GM18517 (cell line): ENCODE measurements around the gene SH3PXD2A.

Experiments
- ATAC-seq: cut with Tn5 transposase; IDR thresholded peaks from one replicate; pipeline ENCODE4 v1.9.1; 2021; ENCODE audit warnings: mild to moderate bottlenecking, moderate library complexity; ENCODE audit not compliant: unreplicated experiment

The SH3PXD2A gene

DNA sequence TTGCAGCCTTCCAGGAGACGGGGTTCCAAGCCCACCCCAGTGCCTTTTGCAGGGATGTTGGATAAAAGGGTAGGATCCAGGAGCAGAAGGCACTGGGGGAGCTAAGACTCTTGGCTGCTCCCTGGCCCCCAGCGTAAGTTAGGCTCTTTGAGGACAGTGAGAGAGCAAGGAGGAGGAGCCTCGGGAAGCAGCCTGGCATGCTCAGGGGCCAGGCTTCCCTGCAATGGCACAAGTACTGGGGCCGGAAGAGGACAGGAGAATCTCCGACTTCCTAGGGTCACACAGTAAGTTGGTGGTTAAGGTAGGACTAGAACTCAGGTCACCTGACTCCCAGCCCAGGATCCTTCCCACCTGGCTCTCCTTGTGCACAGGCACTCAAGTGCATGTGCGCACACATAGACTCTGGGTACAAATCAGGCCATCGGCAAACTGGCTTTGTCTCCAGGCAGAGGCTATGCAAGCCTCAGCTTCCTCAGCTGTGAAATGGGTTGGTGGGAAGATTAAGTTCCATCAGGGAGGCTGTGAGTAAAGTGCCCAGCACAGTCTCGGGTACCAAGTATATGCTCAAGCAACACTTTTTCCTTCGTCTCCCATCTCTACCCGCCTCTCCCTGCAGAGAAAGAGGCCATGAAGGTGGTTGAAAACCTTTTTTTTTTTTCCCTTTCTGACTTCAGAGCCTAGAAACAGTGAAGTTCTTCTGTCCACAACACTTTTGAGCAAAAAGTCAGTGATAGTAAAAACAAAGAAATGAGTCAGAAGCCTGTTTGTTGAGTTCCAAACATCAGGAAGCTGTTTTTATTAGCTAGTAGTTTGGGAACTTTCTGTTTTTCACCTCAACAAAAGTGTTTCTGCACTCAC, 282.8 kb downstream of the SH3PXD2A start:
- no peak for ATAC-seq

GRCh38 chr10:103571656-103571975, 283.8 kb downstream of the SH3PXD2A start:
- ATAC-seq = no peak

- ATAC-seq = no peak
Measured at GRCh38 chr10:103570844-103571655, 284.3 kb downstream of the SH3PXD2A start.

DNA sequence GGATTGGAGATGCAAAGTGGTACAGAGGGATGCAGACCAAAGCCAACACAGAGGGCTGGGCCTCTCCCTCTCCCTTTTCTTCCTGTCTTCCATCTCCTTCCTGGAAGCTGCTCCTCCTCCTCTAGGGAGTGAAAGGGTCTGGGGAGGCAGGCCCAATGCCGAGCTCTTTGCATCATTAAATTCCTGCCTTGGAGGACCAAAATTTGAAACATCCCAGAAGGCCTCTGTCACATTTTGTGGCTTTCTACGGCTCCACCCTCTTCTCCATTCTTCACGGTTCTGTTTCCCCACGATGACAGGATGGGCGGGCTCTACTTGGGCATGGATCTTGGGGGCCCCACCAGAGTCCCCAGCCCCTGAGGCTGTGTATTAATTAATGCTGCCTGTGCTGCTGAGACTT, 285.5 kb downstream of the SH3PXD2A start:
- no peak for ATAC-seq

GRCh38 chr10:103568505-103568904, 286.9 kb downstream of the SH3PXD2A start:
- ATAC-seq = no peak

- no peak for ATAC-seq
Measured at GRCh38 chr10:103566536-103566935, 288.8 kb downstream of the SH3PXD2A start.

- no peak for ATAC-seq
Measured at GRCh38 chr10:103564776-103565520, 290.4 kb downstream of the SH3PXD2A start.

DNA sequence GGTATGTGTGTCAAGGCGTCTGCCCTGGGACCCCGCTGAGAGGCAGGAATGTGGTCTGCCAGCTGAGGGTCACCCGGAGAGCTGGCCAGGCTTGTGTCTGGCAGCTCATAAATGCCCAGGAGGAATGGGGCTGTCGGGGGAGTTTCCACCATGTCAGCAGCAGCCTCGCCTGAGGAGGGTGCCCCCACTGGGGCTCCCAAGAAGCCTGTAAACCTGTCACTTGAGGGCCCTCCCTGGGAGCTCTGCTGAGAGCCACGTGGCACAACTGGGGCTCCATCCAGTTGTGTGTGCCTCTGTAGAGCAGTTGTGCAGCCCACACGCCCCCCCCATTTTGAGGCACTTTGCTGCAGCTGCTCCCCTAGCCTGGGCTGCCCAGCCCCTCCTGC, 291.3 kb downstream of the SH3PXD2A start:
- no peak for ATAC-seq

DNA sequence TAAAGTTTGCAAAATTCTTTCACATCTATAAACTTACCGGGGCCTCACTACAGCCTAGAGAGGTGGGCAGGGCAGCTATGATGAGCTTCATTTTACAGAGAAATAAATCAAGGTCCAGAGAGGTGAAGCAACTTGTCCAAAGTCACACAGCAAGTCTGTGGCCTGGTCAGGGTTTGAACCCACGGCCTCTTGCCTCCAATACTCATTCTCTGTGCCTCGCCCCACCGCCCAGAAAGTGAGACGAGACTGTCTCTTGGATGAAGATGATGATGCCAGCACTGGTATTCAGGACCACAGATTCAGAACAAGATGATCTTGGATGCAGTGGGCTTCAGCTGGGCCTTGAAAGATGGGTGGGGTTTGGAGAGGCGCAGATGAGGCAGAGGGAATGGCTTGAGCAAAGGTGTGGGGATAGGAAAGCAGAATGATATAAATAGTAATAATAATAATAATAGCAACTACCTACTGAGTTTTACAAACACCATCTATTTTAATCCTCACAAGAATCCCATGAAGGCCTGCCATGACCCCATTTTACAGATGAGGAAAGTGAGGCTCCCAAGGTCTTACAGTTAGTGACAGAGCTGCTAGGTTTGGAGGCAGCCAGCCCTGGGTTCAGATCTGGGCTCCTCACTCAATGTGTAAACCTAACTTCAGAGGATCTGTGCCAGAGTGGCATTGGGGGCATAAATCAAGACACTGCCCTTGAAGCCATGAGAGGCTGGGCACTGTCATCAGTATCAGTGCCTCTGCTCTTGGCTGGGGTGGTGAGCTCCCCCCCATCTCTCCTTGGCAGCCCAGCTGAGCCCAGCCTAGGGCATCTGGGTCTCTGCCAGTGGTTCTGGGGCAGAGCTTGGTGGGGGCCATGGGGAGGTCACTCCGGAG, 291.9 kb downstream of the SH3PXD2A start:
- ATAC-seq = no peak

- no peak for ATAC-seq
Measured at GRCh38 chr10:103562383-103562782, 293.0 kb downstream of the SH3PXD2A start.

DNA sequence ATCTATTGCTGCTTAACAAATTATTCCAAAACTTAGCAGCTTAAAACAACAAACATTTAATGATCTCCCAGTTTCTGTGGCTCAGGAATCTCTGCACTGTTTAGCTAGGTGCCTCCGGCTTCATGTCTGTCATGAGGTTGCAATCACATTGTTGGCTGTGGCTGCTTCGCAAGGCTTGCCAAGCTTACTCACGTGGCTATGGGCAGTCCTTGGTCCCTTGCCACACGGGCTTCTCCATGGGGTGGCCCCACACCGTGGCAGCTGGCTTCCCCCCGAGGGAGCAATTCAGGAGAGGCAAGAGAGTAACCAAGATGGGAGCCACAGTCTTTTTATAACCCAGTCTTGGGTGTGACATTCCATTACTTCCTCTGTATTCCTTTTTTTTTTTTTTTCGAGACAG, 294.5 kb downstream of the SH3PXD2A start:
- no peak for ATAC-seq

DNA sequence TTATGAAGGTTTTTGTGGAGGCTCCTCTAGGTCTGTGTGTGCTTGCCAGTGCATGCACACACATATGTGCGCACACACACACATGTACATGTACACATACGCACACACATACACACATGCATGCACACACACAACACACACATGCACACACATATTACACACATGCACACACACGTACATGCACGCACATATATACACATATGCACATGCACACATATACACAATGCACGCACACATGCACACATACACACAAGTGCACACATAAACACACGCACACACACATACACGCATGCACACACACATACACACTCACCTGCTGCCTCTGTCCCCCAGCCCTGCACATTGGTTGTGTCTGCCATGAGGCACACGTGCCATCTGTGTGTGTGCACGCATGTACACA, 295.6 kb downstream of the SH3PXD2A start:
- ATAC-seq = no peak

DNA sequence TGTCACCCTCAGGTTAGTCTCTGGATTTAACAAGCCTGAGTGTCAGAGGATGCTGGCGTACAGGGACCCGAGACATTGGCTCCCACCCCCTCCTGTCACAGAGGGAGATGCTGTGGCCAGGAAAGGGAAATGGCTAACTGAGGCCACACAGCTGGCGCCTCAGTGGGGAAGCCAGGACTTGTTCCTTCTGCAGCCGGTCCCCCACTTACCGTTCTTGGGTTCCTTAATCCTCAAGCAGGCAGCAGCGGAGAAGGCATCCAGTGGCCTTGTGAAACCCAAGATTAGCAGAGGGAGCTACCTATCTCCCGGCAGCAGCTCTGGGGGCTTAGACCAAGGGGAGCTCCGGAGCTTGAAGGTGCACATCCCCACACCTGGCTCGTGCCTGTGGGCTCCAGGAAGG, 296.5 kb downstream of the SH3PXD2A start:
- ATAC-seq = no peak

DNA sequence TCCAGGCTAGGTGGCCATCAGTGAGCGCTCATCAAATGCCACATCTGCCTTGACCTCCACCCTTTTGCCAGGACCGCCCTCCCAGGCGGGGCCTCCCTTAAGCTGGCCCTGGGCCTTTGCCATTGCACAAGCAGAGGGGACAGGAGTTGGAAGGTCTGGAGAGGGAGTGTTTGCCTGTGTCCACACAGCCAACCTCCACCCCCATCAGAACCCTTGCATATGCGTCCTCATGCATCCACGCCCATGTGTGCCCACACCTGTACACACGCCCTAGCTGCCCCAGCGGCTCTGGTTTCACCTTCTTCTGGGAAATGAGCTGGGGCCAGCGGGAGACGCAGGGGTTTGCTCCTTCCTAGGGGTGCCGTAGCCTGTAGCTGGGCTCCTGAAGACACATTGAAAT, 297.9 kb downstream of the SH3PXD2A start:
- no peak for ATAC-seq

DNA sequence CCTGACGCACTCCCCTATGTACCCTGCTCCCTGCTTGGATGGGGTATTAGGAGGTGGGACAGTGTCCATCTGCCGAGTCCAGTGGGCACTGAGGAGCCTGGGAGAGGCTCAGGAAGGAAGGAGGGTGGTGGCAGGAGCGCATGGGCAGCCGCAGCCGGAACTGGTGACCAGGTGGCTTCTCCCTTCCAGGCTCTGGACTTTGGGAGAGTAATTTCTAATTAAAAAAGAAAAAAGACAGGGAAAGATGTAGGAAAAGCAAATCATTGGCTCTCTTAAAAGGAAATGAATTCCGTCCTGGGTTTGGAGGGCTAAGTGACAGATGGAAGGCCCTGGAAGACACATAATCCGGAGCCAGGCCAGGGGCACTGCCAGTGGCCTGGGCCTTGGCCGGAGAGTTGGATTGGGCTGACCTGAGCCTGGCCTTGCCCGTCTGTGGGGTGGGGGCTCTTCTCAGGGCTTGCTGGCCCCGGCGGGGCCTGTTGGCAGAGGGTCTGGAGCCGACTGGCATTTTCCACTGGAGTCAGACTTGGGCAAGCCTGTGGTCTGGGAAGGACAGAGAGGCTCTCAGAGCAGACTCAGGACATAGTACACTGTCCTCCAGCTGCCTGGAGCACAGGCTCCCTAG, 298.9 kb downstream of the SH3PXD2A start:
- ATAC-seq = no peak

DNA sequence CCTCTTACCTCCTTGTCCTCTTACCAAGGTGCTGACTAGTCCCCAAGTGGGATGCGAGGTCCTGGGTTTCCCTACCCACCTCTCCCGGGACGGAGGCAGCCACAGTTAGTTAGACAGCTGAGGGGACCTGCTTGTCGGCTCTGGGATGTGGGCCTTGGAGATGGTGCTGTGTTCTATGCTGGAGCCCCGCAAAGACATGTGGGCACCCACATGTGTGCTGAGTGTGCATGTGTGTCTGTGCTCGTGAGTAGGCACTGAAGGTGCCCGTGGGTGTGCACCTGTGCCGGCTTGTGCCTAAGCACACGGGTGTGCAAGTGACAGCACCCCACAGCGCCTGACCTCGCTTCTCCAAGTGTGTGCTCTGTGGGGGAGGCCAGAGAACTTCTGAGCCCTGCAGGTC, 299.7 kb downstream of the SH3PXD2A start:
- ATAC-seq = no peak

GRCh38 chr10:103555325-103555649, 300.1 kb downstream of the SH3PXD2A start:
- no peak for ATAC-seq

DNA sequence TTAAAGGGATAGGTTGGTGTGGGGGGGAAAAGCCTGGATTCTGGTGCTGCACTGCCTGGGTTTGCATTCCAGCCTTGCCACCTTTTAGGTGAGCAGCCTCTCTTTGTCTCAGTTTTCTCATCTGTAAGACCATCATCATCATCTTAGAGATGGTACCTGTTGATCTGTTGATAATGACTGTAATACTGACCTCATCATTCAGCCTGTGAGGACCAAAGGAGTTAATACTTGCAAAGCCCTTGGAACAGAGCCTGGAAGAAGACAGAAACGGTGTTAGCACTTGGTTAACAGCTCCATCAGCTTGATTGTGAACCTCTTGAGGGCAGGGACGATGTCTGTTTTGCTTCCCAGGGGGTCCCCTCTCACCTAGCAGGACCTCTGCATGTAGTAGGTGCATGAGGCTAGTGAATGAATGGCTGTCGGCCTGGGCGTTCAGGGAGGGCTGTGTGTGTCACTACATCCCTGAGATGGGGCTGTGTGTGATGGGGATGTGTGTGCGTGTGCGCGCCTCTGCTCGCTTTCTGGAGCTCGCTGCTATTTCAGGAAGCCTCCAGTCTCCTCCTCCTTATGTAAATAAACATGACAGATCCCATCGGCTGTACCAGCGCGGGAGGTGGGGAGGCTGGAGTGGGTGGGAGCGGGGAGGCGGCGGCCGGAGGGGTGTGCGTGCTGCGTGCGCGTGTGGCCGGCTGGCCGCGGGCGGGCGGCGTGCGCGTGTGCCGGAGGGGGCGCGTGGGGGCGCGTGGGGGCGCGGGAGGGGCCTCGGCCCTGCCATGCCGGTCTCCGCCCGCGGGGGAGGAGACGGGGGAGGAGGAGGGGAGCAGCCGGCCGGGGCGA, 300.7 kb downstream of the SH3PXD2A start:
- ATAC-seq = no peak

- ATAC-seq = no peak
Measured at GRCh38 chr10:103553743-103554487, 301.5 kb downstream of the SH3PXD2A start.
